ENCODE measurements around the gene DBN1.

The DBN1 gene

GRCh38 chr5:177473443-177474001 lies at the start of gene DBN1:
DBN1 (minus strand) TSS chr5:177473634; CDS start chr5:177473521, 113 bp downstream.
- peak; percentile 65 for DNase-seq

GRCh38 chr5:177520916-177521513 lies 47.6 kb upstream of the DBN1 start:
- no peak for DNase-seq

- DNase-seq, result no peak
These were observed 46.8 kb upstream of the DBN1 start for GRCh38 chr5:177520271-177520670.

- no peak for DNase-seq
These were observed 46.2 kb upstream of the DBN1 start for GRCh38 chr5:177519463-177520235.

GRCh38 chr5:177516601-177517568 lies 43.5 kb upstream of the DBN1 start, which contains the start of gene DDX41:
DDX41 (minus strand) TSS chr5:177516961; CDS start chr5:177516945, 16 bp downstream.
- DNase-seq, result peak; percentile 97

GRCh38 chr5:177515580-177515979 lies 42.1 kb upstream of the DBN1 start:
- no peak for DNase-seq

GRCh38 chr5:177514541-177514940 lies 41.1 kb upstream of the DBN1 start:
- no peak for DNase-seq

GRCh38 chr5:177513500-177513899 lies 40.1 kb upstream of the DBN1 start:
- DNase-seq, result no peak

- no peak for DNase-seq
These were observed 39.4 kb upstream of the DBN1 start for GRCh38 chr5:177512736-177513380.

- DNase-seq, result no peak
These were observed 38.6 kb upstream of the DBN1 start for GRCh38 chr5:177511796-177512675.

GRCh38 chr5:177511181-177511580 lies 37.7 kb upstream of the DBN1 start:
- DNase-seq, result no peak

GRCh38 chr5:177510567-177511053 lies 37.2 kb upstream of the DBN1 start:
- DNase-seq, result no peak

GRCh38 chr5:177509991-177510566 lies 36.6 kb upstream of the DBN1 start:
- DNase-seq, result no peak

GRCh38 chr5:177509381-177509951 lies 36.0 kb upstream of the DBN1 start, which contains the start of gene DOK3:
DOK3 (minus strand) TSS chr5:177509826; CDS start chr5:177509540, 286 bp downstream.
- DNase-seq, result no peak

GRCh38 chr5:177508837-177509236 lies 35.4 kb upstream of the DBN1 start:
- no peak for DNase-seq

GRCh38 chr5:177508221-177508611 lies 34.8 kb upstream of the DBN1 start:
- no peak for DNase-seq

- DNase-seq, result no peak
These were observed 34.3 kb upstream of the DBN1 start for GRCh38 chr5:177507596-177508220.

GRCh38 chr5:177507165-177507564 lies 33.7 kb upstream of the DBN1 start:
- peak; percentile 20 for DNase-seq

- DNase-seq, result no peak
These were observed 31.6 kb upstream of the DBN1 start for GRCh38 chr5:177505075-177505474.

Measured in NCI-H2029 (cell line).